Neural crest cell (in vitro differentiated cells): Measurements from ENCODE around the gene TEDC2. TPM values are rescaled to one million over a fixed set of nuclear protein-coding genes. Genes with fewer than 3 reads are reported as not detected.

Experiments
- DNase-seq: peaks from one replicate; pipeline ENCODE4 v3.0.0; 2021; ENCODE audit warnings: low read depth, mixed read lengths, low spot score
- H3K27ac Mint-ChIP-seq: one replicate; pipeline ENCODE4 v1.8.0; 2021; ENCODE audit warnings: mild to moderate bottlenecking, mixed read lengths; ENCODE audit not compliant: unreplicated experiment
- H3K27me3 Mint-ChIP-seq: 2 replicates; pipeline ENCODE4 v1.8.0; 2021; ENCODE audit warnings: low read depth, mild to moderate bottlenecking, mixed read lengths
- H3K36me3 Mint-ChIP-seq: 2 replicates; pipeline ENCODE4 v1.8.0; 2021; ENCODE audit warnings: low read depth, mild to moderate bottlenecking, mixed read lengths
- H3K4me1 Mint-ChIP-seq: 2 replicates; pipeline ENCODE4 v1.8.0; 2021; ENCODE audit warnings: mixed read lengths
- H3K4me3 Mint-ChIP-seq: one replicate; pipeline ENCODE4 v1.8.0; 2021; ENCODE audit warnings: mild to moderate bottlenecking, mixed read lengths
- H3K9me3 Mint-ChIP-seq: 2 replicates; pipeline ENCODE4 v1.8.0; 2021; ENCODE audit warnings: mixed read lengths
- total RNA-seq: library from RNA; stranded (reverse); gene quantifications from 2 replicates; pipeline ENCODE4 v1.2.1, GENCODE V29; 2021
- TF ChIP-seq, protein P1 (sequence below): fragments of 200-600 bp; sonication (generic); conservative IDR thresholded peaks from 2 replicates; pipeline ENCODE4 v1.5.0; 2021; ENCODE audit warnings: antibody characterized with exemption, mild to moderate bottlenecking

Gene TEDC2
- total RNA-seq, 1 donor from 2014 or later = 66.5 TPM

DNA sequence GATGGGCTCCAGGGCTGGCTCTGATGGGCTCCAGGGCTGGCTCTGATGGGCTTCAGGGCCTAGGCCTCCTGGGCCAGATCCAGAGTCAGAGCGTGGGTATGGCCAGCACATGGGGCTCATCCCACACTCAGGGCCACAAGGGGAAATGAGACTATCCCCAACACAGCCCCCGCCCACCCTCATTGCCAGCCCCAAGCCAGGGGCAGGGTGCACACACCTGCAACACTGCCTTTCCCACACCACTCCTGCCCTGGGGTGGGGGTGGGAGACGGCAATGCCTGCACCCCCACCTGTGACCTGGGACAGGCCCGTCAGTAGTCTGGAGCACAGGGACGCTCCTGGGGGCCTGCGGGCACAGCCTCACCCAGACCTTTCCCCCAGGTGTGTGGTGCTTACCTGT, 39.5 kb downstream of the TEDC2 start:
- TF ChIP-seq, protein P1, sequence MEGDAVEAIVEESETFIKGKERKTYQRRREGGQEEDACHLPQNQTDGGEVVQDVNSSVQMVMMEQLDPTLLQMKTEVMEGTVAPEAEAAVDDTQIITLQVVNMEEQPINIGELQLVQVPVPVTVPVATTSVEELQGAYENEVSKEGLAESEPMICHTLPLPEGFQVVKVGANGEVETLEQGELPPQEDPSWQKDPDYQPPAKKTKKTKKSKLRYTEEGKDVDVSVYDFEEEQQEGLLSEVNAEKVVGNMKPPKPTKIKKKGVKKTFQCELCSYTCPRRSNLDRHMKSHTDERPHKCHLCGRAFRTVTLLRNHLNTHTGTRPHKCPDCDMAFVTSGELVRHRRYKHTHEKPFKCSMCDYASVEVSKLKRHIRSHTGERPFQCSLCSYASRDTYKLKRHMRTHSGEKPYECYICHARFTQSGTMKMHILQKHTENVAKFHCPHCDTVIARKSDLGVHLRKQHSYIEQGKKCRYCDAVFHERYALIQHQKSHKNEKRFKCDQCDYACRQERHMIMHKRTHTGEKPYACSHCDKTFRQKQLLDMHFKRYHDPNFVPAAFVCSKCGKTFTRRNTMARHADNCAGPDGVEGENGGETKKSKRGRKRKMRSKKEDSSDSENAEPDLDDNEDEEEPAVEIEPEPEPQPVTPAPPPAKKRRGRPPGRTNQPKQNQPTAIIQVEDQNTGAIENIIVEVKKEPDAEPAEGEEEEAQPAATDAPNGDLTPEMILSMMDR = no peak
- no peaks in the 10 kb centered on the region for H3K9me3 Mint-ChIP-seq

DNA sequence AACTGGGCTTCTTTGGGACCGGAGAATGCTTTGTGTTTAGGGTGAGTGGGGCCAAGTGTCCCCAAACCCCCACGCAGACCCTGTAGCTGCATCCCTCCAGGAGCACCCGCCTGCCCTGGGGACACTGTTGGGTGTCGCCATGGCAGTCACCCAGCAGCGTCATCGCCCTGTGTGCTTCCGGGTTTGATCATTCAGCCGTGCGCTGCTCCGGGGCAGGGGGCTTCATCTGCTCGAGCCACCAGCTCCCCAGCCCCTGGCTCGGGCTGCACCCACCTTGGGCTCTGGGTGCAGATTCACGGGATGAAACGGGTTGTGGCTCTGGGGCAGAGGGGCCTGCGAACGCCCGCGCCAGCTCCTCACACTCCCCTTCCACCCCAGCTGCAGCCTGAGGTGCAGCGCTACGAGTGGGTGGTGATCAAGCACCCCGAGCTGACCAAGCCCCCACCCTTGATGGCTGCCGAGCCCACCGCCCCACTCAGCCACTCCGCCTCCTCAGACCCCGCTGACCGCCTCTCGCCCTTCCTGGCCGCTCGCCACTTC, 40.1 kb downstream of the TEDC2 start:
- no peaks in the 10 kb centered on the region for H3K36me3 Mint-ChIP-seq
- DNase-seq = no peak
- TF ChIP-seq, protein P1 = no peak
- H3K4me3 Mint-ChIP-seq = no peak overlapping the region
- H3K9me3 Mint-ChIP-seq = no peaks in the 10 kb centered on the region
- H3K27me3 Mint-ChIP-seq = no peaks in the 10 kb centered on the region
- no peak overlapping the region for H3K27ac Mint-ChIP-seq
- peaks cover 7% of the 10 kb centered on the region for H3K4me1 Mint-ChIP-seq

More for the DNA sequence above, 39.5 kb downstream of the TEDC2 start:
- no peak overlapping the region for H3K27ac Mint-ChIP-seq
- no peaks in the 10 kb centered on the region for H3K36me3 Mint-ChIP-seq
- H3K4me3 Mint-ChIP-seq = no peak overlapping the region
- no peaks in the 10 kb centered on the region for H3K27me3 Mint-ChIP-seq
- peaks cover 7% of the 10 kb centered on the region for H3K4me1 Mint-ChIP-seq
- no peak for DNase-seq

DNA sequence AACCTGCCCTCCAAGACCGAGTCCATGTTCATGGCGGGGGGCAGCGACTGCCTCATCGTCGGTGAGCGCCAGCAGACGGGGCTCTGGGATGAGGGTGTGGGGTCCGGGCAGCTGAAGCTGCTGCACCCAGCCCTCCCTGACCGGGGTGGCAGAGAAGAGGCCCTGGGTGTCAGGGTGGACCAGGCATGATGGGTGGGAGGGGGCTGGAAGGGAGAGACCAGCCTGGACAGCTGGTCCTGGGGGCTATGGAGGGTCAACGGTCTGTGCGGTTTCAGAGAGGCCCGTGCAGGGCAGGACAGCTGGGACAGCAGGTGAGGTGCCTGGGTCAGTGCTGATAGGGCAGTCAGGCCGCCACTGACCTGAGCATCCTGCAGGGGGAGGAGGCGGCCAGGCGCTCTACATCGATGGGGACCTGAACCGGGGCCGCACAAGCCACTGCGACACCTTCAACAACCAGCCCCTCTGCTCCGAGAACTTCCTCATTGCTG, 40.6 kb downstream of the TEDC2 start:
- peaks cover 7% of the 10 kb centered on the region for H3K4me1 Mint-ChIP-seq
- no peaks in the 10 kb centered on the region for H3K27me3 Mint-ChIP-seq
- DNase-seq = no peak
- H3K36me3 Mint-ChIP-seq = no peaks in the 10 kb centered on the region
- no peak overlapping the region for H3K4me3 Mint-ChIP-seq
- H3K27ac Mint-ChIP-seq = no peak overlapping the region
- H3K9me3 Mint-ChIP-seq = no peaks in the 10 kb centered on the region
- TF ChIP-seq, protein P1 = no peak

DNA sequence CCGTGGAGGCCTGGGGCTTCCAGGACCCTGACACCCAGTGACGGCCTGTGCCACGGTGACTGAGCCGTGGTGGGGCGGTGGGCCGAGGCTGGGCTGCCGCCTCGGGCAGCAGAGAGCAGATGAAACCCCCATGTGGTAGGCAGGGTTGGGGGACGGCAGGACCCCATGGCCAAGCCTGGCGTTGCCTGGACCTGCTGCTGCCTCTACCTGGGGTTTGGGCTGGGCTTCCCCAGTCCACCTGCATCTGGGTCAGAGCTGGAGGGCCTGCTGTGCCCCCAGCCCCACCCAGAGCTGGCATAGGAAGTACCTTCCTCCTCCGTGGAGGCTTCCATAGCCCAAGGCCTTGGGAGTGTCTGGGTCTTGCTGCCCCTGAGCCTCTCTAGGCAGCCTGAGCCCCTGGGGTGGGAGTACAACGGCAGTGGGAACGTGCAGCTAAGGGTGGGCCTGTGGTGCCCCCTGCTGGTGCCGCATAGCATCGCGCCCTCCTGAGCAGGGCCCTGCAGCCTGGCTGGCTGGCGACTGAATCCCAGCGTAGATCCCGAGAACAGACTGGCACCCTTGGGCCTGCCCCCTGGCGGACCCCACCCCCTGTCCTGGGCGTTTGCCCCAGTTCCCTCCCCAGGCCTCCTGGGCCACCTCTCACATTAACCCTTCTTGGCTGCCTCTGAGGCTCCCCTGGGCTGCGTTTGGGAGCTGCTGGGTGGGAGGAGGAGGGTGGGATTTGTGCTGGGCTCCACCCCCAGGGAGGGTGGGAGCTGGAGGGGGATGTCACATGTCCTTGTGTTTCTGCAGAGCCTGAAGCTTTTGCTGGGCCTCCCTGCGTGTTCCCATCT, 41.2 kb downstream of the TEDC2 start:
- Mint-ChIP-seq H3K9me3 (no peaks in the 10 kb centered on the region), H3K4me1 (peaks cover 7% of the 10 kb centered on the region), H3K27ac (no peak overlapping the region), H3K4me3 (peak overlapping the region; percentile 66), H3K27me3 (no peaks in the 10 kb centered on the region), H3K36me3 (no peaks in the 10 kb centered on the region)
- TF ChIP-seq, protein P1 = peak; percentile 100
- peak; percentile 95 for DNase-seq

DNA sequence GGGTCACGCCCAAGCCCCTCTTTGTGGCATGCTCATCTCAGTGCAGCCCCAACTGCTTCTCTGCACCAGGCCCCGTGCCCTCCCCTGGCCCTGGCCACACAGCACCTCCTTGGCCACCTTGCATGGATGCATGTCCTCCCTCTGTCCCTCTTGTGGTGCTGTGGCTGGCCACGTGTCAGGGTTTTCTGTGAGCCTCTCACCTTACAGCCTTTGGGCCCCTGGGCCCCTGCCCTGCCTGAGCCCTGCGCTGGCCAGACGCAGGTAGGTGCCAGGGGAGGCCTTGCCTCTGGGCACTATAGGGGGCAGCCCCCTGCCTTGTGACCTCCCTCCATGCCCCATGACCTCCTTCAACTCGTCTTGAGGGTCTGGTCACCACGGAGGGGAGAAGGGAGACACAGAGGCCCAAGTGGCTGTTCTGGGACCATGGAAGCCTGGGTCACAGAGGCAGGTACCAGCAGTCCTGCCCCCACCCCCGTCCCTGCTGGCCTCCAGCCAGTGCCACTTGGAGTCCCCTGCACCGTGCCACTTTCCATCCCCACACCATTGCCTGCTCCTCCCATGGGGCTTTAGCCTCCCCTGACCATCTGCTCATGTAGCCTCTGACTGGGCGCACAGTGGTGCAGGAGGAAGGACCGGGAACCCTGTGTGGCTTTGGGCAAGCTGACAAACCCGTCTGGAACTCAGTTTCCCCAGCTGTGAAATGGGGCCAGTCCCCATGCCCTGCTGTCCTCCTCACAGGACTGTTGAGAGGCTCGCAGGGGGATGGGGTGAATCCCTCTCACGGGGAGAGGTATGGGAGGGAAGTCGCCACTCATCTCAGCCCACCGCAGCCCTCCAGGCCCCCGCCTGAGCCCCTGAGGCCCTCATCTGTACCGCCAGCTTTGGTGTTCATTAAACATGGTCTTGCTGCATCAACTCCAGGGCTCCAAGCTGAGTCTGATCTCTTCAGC, 42.3 kb downstream of the TEDC2 start:
- TF ChIP-seq, protein P1 = no peak
- DNase-seq = no peak
- H3K36me3 Mint-ChIP-seq = no peaks in the 10 kb centered on the region
- H3K4me1 Mint-ChIP-seq = peaks cover 7% of the 10 kb centered on the region
- H3K4me3 Mint-ChIP-seq = no peak overlapping the region
- H3K27ac Mint-ChIP-seq = no peak overlapping the region
- no peaks in the 10 kb centered on the region for H3K27me3 Mint-ChIP-seq
- no peaks in the 10 kb centered on the region for H3K9me3 Mint-ChIP-seq
